ENCODE results near the gene CCR9.

- TF ChIP-seq CTCF (IDR thresholded peaks at IDR 0.05): no peak
- TF ChIP-seq ZFX (IDR thresholded peaks at IDR 0.05; ENCODE audit: borderline replicate concordance): no peak
These were observed 18.1 kb upstream of the CCR9 start for GRCh38 chr3:45868213-45868612.
